ENCODE results near the gene PSMD6. TPM values are rescaled to one million over a fixed set of nuclear protein-coding genes. Genes with fewer than 3 reads are reported as not detected.

The PSMD6 gene
- total RNA-seq, 4 donors from 2014 or later, result 54.6 to 82.3 (median 68.0) TPM

- 78% methylated on average over 2 of the region's 2 CpGs for WGBS
- no peaks in the 10 kb centered on the region for H3K4me1 ChIP-seq
- no peak for DNase-seq (ENCODE audit: low spot score in 2 of 2)
- H3K27ac ChIP-seq, result no peak overlapping the region
- H3K36me3 ChIP-seq, result peaks cover 75% of the 10 kb centered on the region
- no peak for TF ChIP-seq POLR2A (IDR thresholded peaks at IDR 0.05)
- no peak for TF ChIP-seq CTCF (IDR thresholded peaks at IDR 0.05)
- TF ChIP-seq POLR2AphosphoS5 (IDR thresholded peaks at IDR 0.05), result no peak
- no peak for TF ChIP-seq EP300 (IDR thresholded peaks at IDR 0.05)
- H3K4me3 ChIP-seq, result no peak overlapping the region
- H3K27me3 ChIP-seq, result no peaks in the 10 kb centered on the region
- H3K9me3 ChIP-seq, result no peaks in the 10 kb centered on the region
Observed at GRCh38 chr3:64008017-64008416, 15.3 kb downstream of the PSMD6 start.

GRCh38 chr3:64003589-64003988 lies 19.7 kb downstream of the PSMD6 start:
- no peak for DNase-seq (ENCODE audit: low spot score in 2 of 2)
- H3K27ac ChIP-seq, result no peak overlapping the region
- WGBS, result 79% methylated on average over 2 of the region's 2 CpGs
- TF ChIP-seq POLR2AphosphoS5 (IDR thresholded peaks at IDR 0.05) (no peak), EP300 (IDR thresholded peaks at IDR 0.05) (no peak)
- no peaks in the 10 kb centered on the region for H3K27me3 ChIP-seq
- no peak overlapping the region for H3K4me3 ChIP-seq
- peaks cover 61% of the 10 kb centered on the region for H3K36me3 ChIP-seq
- no peaks in the 10 kb centered on the region for H3K4me1 ChIP-seq
- no peaks in the 10 kb centered on the region for H3K9me3 ChIP-seq

GRCh38 chr3:64002233-64002632 lies 21.1 kb downstream of the PSMD6 start:
- DNase-seq (ENCODE audit: low spot score in 2 of 2), result no peak
- TF ChIP-seq POLR2A (IDR thresholded peaks at IDR 0.05) (no peak), CTCF (IDR thresholded peaks at IDR 0.05) (no peak), EP300 (IDR thresholded peaks at IDR 0.05) (no peak), POLR2AphosphoS5 (IDR thresholded peaks at IDR 0.05) (no peak)
- H3K36me3 ChIP-seq, result peaks cover 66% of the 10 kb centered on the region
- no peaks in the 10 kb centered on the region for H3K4me1 ChIP-seq
- no peaks in the 10 kb centered on the region for H3K27me3 ChIP-seq
- WGBS, result 95% methylated on average over 4 of the region's 4 CpGs
- no peak overlapping the region for H3K4me3 ChIP-seq
- H3K27ac ChIP-seq, result no peak overlapping the region
- H3K9me3 ChIP-seq, result no peaks in the 10 kb centered on the region

- H3K9me3 ChIP-seq, result no peaks in the 10 kb centered on the region
- 86% methylated on average over 9 of the region's 9 CpGs for WGBS
- H3K27ac ChIP-seq, result no peak overlapping the region
- no peaks in the 10 kb centered on the region for H3K27me3 ChIP-seq
- H3K36me3 ChIP-seq, result peaks cover 66% of the 10 kb centered on the region
- no peaks in the 10 kb centered on the region for H3K4me1 ChIP-seq
- no peak overlapping the region for H3K4me3 ChIP-seq
- no peak for DNase-seq (ENCODE audit: low spot score in 2 of 2)
- TF ChIP-seq EP300 (IDR thresholded peaks at IDR 0.05) (no peak), POLR2AphosphoS5 (IDR thresholded peaks at IDR 0.05) (no peak), CTCF (IDR thresholded peaks at IDR 0.05) (no peak)
Observed at GRCh38 chr3:64000453-64001055, 22.7 kb downstream of the PSMD6 start.

- no peak for DNase-seq (ENCODE audit: low spot score in 2 of 2)
- H3K27ac ChIP-seq, result no peak overlapping the region
- WGBS, result 81% methylated on average over 10 of the region's 10 CpGs
- H3K36me3 ChIP-seq, result peaks cover 71% of the 10 kb centered on the region
- H3K4me3 ChIP-seq, result no peak overlapping the region
- H3K9me3 ChIP-seq, result no peaks in the 10 kb centered on the region
- no peaks in the 10 kb centered on the region for H3K27me3 ChIP-seq
- no peaks in the 10 kb centered on the region for H3K4me1 ChIP-seq
- TF ChIP-seq POLR2AphosphoS5 (IDR thresholded peaks at IDR 0.05) (no peak), CTCF (IDR thresholded peaks at IDR 0.05) (no peak), POLR2A (IDR thresholded peaks at IDR 0.05) (no peak), EP300 (IDR thresholded peaks at IDR 0.05) (no peak)
Observed at GRCh38 chr3:63998852-63999754, 24.2 kb downstream of the PSMD6 start.
